Measurements from ENCODE around the gene COMMD1. TPM values are rescaled to one million over a fixed set of nuclear protein-coding genes. Genes with fewer than 3 reads are reported as not detected.

Gene COMMD1
- total RNA-seq, 2 experiments from 2014 or later, result 29.3 to 36.1 TPM

GRCh38 chr2:61924895-61925663, 19.6 kb downstream of the COMMD1 start:
- ATAC-seq (no peak), DNase-seq (no peak)
- H3K4me1 Mint-ChIP-seq, result no peaks in the 10 kb centered on the region
- H3K9me3 Mint-ChIP-seq (ENCODE audit: low read depth), result no peaks in the 10 kb centered on the region
- intact Hi-C loops (cut with DNase I, micrococcal nuclease), result no loop called here
- H3K27me3 Mint-ChIP-seq, result no peaks in the 10 kb centered on the region
- no peak overlapping the region for H3K4me3 Mint-ChIP-seq
- no peak overlapping the region for H3K27ac Mint-ChIP-seq
- POLR2A ChIA-PET, result no interaction called here
- CTCF ChIA-PET, result no interaction called here
- peaks cover 4% of the 10 kb centered on the region for H3K36me3 Mint-ChIP-seq (ENCODE audit: low read depth)

- H3K9me3 Mint-ChIP-seq (ENCODE audit: low read depth), result no peaks in the 10 kb centered on the region
- DNase-seq, result no peak
- no peak for ATAC-seq
- H3K4me3 Mint-ChIP-seq, result no peak overlapping the region
- CTCF ChIA-PET, result no interaction called here
- no peaks in the 10 kb centered on the region for H3K4me1 Mint-ChIP-seq
- peaks cover 4% of the 10 kb centered on the region for H3K36me3 Mint-ChIP-seq (ENCODE audit: low read depth)
- H3K27me3 Mint-ChIP-seq, result no peaks in the 10 kb centered on the region
- intact Hi-C loops (cut with DNase I, micrococcal nuclease), result no loop called here
- POLR2A ChIA-PET, result no interaction called here
- H3K27ac Mint-ChIP-seq, result no peak overlapping the region
Observed at GRCh38 chr2:61926531-61927477, 21.3 kb downstream of the COMMD1 start.

DNA sequence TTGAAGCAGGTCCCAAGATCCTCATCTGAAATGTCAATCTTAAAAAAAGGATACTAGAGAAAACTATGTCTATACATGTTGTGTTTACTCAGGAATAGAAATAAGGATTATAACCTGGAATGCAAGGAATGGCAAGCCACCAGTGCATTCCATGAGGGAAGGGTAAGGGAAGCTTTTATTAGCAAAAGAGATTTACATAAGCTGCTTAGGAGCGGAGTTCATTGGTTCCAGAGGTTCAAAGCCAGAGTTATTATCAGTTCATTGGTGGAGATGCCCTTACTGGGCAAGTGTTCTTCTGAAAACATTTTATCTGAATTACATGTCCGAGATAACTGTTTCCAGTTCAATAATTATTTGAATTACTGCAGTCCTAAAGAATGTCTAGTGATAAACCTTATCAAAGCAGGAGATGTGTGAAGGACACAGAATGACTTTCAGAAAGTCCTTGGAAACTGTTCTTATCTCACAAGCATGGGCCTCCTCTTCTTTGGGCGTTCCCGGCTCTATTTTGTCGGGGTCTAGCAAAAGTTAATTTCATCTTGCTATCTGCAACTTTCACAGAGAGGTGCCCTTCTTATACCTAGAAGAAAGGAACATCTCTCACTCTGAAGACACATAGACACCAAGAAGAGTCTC, 23.5 kb downstream of the COMMD1 start:
- DNase-seq, result no peak
- ChIA-PET CTCF (no interaction called here), POLR2A (no interaction called here)
- no peak for ATAC-seq
- H3K4me3 Mint-ChIP-seq, result no peak overlapping the region
- no peaks in the 10 kb centered on the region for H3K4me1 Mint-ChIP-seq
- H3K27ac Mint-ChIP-seq, result no peak overlapping the region
- H3K36me3 Mint-ChIP-seq (ENCODE audit: low read depth), result peaks cover 4% of the 10 kb centered on the region
- H3K27me3 Mint-ChIP-seq, result no peaks in the 10 kb centered on the region
- intact Hi-C loops (cut with DNase I, micrococcal nuclease), result no loop called here
- H3K9me3 Mint-ChIP-seq (ENCODE audit: low read depth), result no peaks in the 10 kb centered on the region

- H3K36me3 Mint-ChIP-seq (ENCODE audit: low read depth), result peaks cover 2% of the 10 kb centered on the region
- DNase-seq (no peak), ATAC-seq (no peak)
- CTCF ChIA-PET, result no interaction called here
- no peaks in the 10 kb centered on the region for H3K27me3 Mint-ChIP-seq
- no peaks in the 10 kb centered on the region for H3K4me1 Mint-ChIP-seq
- no peak overlapping the region for H3K4me3 Mint-ChIP-seq
- no peak overlapping the region for H3K27ac Mint-ChIP-seq
- no peaks in the 10 kb centered on the region for H3K9me3 Mint-ChIP-seq (ENCODE audit: low read depth)
- POLR2A ChIA-PET, result no interaction called here
- intact Hi-C loops (cut with DNase I, micrococcal nuclease), result no loop called here
Observed at GRCh38 chr2:61937098-61937497, 31.6 kb downstream of the COMMD1 start.

GRCh38 chr2:61937886-61938285, 32.4 kb downstream of the COMMD1 start:
- Mint-ChIP-seq H3K27me3 (no peaks in the 10 kb centered on the region), H3K4me1 (peaks cover 1% of the 10 kb centered on the region), H3K36me3 (ENCODE audit: low read depth) (peaks cover 2% of the 10 kb centered on the region), H3K4me3 (no peak overlapping the region), H3K9me3 (ENCODE audit: low read depth) (no peaks in the 10 kb centered on the region), H3K27ac (no peak overlapping the region)
- ATAC-seq (no peak), DNase-seq (no peak)
- intact Hi-C loops (cut with DNase I, micrococcal nuclease), result no loop called here
- CTCF ChIA-PET, result no interaction called here
- POLR2A ChIA-PET, result no interaction called here

- Mint-ChIP-seq H3K27me3 (no peaks in the 10 kb centered on the region), H3K36me3 (ENCODE audit: low read depth) (peaks cover 2% of the 10 kb centered on the region), H3K27ac (no peak overlapping the region), H3K9me3 (ENCODE audit: low read depth) (no peaks in the 10 kb centered on the region), H3K4me1 (peaks cover 7% of the 10 kb centered on the region), H3K4me3 (no peak overlapping the region)
- ATAC-seq (no peak), DNase-seq (no peak)
- ChIA-PET CTCF (no interaction called here), POLR2A (no interaction called here)
- intact Hi-C loops (cut with DNase I, micrococcal nuclease), result no loop called here
Observed at GRCh38 chr2:61938511-61938910, 33.0 kb downstream of the COMMD1 start.

DNA sequence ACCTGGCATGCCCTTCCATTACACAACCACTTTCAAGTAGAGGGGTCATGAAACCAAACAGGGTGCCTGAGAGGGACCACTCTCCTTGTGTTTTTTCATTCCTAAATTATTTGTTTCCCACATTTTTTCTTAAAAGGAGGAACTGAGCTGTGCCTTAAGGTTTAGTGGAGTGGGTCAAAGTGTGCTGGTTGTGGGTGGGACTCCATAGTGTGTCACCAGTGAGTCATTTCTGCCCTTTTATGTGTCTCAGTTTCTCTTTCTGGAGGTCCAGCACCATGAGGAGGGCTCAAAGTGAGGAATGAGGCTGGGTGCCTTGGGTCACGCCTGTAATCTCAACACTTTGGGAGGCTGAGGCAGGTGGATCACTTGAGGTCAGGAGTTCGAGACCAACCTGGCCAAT, 37.8 kb downstream of the COMMD1 start:
- H3K9me3 Mint-ChIP-seq (ENCODE audit: low read depth), result no peaks in the 10 kb centered on the region
- H3K4me3 Mint-ChIP-seq, result no peak overlapping the region
- H3K4me1 Mint-ChIP-seq, result peaks cover 7% of the 10 kb centered on the region
- ATAC-seq, result peak; percentile 51
- H3K27ac Mint-ChIP-seq, result no peak overlapping the region
- ChIA-PET POLR2A (no interaction called here), CTCF (interaction anchor here (1.2 kb wide), 1 partner anchor 12 kb away, joined by 4 read pairs; no protein-coding TSS in a partner anchor)
- no peaks in the 10 kb centered on the region for H3K27me3 Mint-ChIP-seq
- intact Hi-C loops (cut with DNase I, micrococcal nuclease), result no loop called here
- no peak for DNase-seq
- H3K36me3 Mint-ChIP-seq (ENCODE audit: low read depth), result no peaks in the 10 kb centered on the region

DNA sequence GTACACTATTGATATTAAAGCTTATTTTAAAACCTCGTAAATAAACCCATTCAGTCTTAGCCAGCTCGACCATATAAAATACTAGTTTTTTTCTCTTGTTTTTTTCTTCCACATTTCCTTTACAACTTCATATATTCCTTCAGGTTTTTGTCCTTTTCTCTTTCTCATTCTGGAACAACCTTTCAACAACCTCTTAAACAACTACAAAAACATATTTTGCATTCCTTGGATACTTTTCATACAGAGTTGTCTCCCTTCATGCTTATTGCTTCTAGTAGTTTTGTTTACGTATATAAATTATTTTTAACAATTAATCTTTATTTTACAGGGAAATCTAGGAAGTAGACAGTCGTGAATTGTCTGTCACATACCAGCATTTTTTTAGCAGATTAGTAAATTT, 41.2 kb downstream of the COMMD1 start:
- Mint-ChIP-seq H3K27me3 (no peaks in the 10 kb centered on the region), H3K4me3 (no peak overlapping the region), H3K4me1 (peaks cover 7% of the 10 kb centered on the region), H3K36me3 (ENCODE audit: low read depth) (no peaks in the 10 kb centered on the region), H3K27ac (no peak overlapping the region), H3K9me3 (ENCODE audit: low read depth) (no peaks in the 10 kb centered on the region)
- DNase-seq (no peak), ATAC-seq (no peak)
- ChIA-PET POLR2A (no interaction called here), CTCF (no interaction called here)
- intact Hi-C loops (cut with DNase I, micrococcal nuclease), result no loop called here

- Mint-ChIP-seq H3K4me3 (no peak overlapping the region), H3K4me1 (no peaks in the 10 kb centered on the region), H3K27ac (no peak overlapping the region), H3K36me3 (ENCODE audit: low read depth) (no peaks in the 10 kb centered on the region), H3K9me3 (ENCODE audit: low read depth) (no peaks in the 10 kb centered on the region), H3K27me3 (no peaks in the 10 kb centered on the region)
- ATAC-seq (no peak), DNase-seq (no peak)
- intact Hi-C loops (cut with DNase I, micrococcal nuclease), result no loop called here
- CTCF ChIA-PET, result no interaction called here
- POLR2A ChIA-PET, result no interaction called here
Observed at GRCh38 chr2:61948661-61949457, 43.4 kb downstream of the COMMD1 start.

DNA sequence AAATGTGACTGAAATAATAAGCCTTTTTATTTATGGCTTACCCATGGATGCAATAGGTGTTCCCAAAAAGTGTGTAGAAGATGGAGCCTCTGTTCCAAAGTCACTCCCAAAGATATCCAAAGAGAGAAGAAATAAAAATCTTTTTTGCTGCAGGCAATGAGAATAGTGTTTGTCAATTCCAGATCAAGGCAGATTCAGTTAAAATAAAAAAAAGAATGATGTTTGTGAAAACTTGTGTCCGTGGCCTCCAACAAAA, 43.9 kb downstream of the COMMD1 start:
- Mint-ChIP-seq H3K4me1 (no peaks in the 10 kb centered on the region), H3K27ac (no peak overlapping the region), H3K27me3 (no peaks in the 10 kb centered on the region), H3K9me3 (ENCODE audit: low read depth) (no peaks in the 10 kb centered on the region), H3K36me3 (ENCODE audit: low read depth) (no peaks in the 10 kb centered on the region), H3K4me3 (no peak overlapping the region)
- no peak for DNase-seq
- ATAC-seq, result no peak
- ChIA-PET POLR2A (no interaction called here), CTCF (no interaction called here)
- intact Hi-C loops (cut with DNase I, micrococcal nuclease), result no loop called here

GRCh38 chr2:61949714-61950560, 44.5 kb downstream of the COMMD1 start:
- H3K9me3 Mint-ChIP-seq (ENCODE audit: low read depth), result no peaks in the 10 kb centered on the region
- H3K4me3 Mint-ChIP-seq, result no peak overlapping the region
- CTCF ChIA-PET, result no interaction called here
- no peaks in the 10 kb centered on the region for H3K27me3 Mint-ChIP-seq
- intact Hi-C loops (cut with DNase I, micrococcal nuclease), result no loop called here
- POLR2A ChIA-PET, result no interaction called here
- DNase-seq, result no peak
- H3K27ac Mint-ChIP-seq, result no peak overlapping the region
- ATAC-seq, result no peak
- no peaks in the 10 kb centered on the region for H3K36me3 Mint-ChIP-seq (ENCODE audit: low read depth)
- H3K4me1 Mint-ChIP-seq, result no peaks in the 10 kb centered on the region

Data from activated CD4-positive, alpha-beta T cell treated with anti-CD3 and anti-CD28 coated beads for 36 hours (primary cell).